OCI-LY3 (cell line): Measurements from ENCODE around the gene HIRIP3.

Experiments
- EZH2phosphoT487 ChIP-seq: fragments of 200-600 bp; shearing (Covaris generic); IDR thresholded peaks from 2 replicates; pipeline ENCODE4 v1.6.1; 2018; ENCODE audit warnings: antibody characterized with exemption, mixed run types, low read depth
- TF ChIP-seq, protein P1 (sequence below): fragments of 200-600, 300-600 bp; sonication (generic); IDR thresholded peaks from 2 replicates; pipeline ENCODE4 v1.5.1; 2014; ENCODE audit warnings: antibody characterized with exemption, low read length, low read depth

DNA sequence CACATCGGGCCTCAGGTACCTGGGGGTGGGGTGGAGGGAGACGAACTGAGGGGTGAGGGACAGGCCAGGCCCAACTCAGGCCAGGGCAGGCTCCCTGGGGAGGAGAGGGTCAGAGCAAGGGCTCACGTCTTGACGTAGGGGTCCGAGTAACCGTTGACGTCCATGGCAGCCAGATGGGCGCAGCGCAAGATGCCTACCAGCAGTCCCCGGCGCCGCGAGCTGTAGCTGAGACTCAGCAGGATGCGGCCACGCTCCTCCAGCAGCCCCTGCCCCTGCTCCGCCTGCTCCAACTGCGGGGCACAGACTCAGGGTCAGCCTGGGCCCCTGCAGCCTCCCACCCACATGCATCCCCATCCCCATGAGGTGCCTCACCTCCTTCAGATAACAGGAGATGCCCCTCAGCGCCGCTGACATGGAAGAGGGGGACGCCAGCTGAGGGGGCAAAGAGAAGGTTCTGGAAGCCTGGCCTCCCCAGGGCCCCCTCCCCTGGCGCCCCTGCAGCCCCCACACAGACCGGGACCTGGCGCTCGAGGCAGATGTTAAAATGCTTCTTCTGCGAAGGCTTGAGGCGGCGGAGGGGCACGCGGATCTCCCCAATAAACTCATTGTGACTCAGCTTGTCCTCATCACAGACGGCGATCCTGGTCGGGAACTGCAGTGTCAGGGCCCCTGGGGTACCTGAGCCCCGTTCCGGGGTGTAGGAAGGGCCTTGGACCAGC lies 11.4 kb upstream of the HIRIP3 start:
- TF ChIP-seq, protein P1, sequence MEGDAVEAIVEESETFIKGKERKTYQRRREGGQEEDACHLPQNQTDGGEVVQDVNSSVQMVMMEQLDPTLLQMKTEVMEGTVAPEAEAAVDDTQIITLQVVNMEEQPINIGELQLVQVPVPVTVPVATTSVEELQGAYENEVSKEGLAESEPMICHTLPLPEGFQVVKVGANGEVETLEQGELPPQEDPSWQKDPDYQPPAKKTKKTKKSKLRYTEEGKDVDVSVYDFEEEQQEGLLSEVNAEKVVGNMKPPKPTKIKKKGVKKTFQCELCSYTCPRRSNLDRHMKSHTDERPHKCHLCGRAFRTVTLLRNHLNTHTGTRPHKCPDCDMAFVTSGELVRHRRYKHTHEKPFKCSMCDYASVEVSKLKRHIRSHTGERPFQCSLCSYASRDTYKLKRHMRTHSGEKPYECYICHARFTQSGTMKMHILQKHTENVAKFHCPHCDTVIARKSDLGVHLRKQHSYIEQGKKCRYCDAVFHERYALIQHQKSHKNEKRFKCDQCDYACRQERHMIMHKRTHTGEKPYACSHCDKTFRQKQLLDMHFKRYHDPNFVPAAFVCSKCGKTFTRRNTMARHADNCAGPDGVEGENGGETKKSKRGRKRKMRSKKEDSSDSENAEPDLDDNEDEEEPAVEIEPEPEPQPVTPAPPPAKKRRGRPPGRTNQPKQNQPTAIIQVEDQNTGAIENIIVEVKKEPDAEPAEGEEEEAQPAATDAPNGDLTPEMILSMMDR = no peak
- no peak for TF ChIP-seq EZH2phosphoT487
